Measurements from ENCODE around the gene CHD6.

CHD6 gene

DNA sequence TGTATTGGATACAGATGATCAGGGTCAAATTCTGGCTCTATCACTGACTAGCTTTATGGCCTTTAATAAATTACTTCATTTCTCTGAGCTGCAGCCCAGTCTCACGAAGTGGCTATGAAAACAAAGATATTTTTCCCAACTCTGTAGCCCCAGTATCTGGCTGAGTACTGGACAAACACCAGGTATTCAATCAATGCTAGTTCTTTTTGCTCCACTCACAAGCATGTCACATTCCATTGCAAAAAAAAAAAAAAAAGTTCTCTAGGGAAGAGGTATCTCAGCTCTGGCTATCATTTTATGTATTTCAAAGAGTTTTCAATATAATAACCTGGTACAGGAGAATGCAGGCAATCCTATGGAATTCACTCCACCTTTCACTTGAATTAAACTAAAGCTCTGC, 3.1 kb downstream of the CHD6 start:
- DNase-seq: no peak
- TF ChIP-seq POLR2A (IDR thresholded peaks at IDR 0.05; ENCODE audit: low read length): no peak
- TF ChIP-seq GATA1 (IDR thresholded peaks at IDR 0.05; ENCODE audit: low read depth, low read length): no peak

DNA sequence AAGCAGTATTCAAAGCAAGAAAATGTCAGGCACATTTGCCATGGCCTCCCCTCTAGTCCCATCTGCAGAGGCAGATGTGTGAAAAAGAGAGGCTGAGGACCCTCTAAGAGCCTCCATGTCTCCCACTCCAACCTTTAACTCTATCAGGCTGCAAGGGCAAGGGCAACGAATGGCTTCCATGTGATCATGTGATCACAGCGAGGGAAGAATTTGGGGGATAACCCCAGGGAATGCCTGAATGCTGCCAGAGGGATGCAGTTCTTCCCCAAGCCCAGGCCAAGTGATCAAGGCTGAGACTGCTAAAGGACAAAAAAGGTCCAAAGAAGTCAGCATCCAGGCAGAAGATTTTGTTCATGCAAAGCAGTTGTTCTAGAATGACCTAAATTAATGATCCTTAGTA, 4.9 kb downstream of the CHD6 start:
- no peak for DNase-seq
- no peak for TF ChIP-seq GATA1 (IDR thresholded peaks at IDR 0.05; ENCODE audit: low read depth, low read length)

DNA sequence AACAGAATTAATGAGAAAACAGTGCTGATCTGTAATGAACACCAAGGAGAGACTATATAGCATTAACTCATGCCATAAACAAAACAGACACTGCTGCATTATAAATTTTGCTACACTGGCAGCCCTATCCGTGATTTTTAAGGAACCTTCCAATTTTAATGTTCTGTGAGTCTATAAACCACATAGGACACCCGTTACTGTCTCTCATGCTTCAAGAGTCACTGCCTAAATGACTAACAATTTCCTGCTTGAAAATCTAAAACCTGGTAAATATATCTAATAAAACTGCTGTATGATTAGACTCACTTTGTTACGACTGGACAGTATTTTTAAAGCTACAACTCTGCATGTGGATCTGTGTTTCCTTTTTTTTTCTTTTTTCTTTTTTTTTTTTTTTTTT, 8.7 kb downstream of the CHD6 start:
- DNase-seq: no peak
- no peak for TF ChIP-seq GATA1 (IDR thresholded peaks at IDR 0.05; ENCODE audit: low read depth, low read length)
- TF ChIP-seq POLR2A (IDR thresholded peaks at IDR 0.05; ENCODE audit: low read length): no peak

DNA sequence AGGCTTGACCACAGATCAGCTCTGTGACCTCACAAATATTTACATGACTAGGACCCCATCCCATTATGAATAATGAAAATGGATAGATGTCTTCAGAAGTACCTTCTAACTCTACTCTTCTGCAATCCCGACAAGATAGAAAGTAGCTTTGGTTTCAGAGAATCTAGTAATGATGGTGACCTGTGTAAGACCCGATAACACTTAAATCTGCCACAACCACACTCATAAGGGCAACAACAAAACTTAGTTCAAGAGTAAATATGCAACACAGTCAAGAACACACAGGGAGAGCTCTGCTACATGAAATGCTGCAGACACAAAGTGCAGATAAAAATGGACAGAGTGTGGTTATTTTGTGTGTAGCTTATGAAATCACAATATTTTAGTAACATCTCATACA, 9.6 kb downstream of the CHD6 start:
- no peak for TF ChIP-seq GATA1 (IDR thresholded peaks at IDR 0.05; ENCODE audit: low read depth, low read length)
- no peak for TF ChIP-seq POLR2A (IDR thresholded peaks at IDR 0.05; ENCODE audit: low read length)
- DNase-seq: no peak

DNA sequence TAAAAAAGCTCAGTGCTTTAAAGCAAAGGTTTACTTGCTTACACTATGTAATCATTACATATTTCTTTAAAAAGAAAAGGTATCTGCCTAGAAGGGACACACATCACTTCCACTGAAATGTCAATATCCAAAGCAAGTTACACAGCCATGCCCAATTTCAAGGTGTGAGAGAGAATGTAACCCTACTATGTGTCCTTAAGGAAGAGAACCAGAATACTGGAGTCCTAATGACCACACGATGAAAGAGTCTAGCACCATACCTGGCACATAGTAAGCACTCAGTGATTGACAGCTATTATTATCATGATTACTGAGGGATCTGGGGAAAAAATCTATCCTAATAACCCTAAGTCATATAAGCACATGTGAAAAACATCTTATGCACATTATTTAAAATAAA, 10.4 kb downstream of the CHD6 start:
- TF ChIP-seq GATA1 (IDR thresholded peaks at IDR 0.05; ENCODE audit: low read depth, low read length): no peak
- no peak for DNase-seq

DNA sequence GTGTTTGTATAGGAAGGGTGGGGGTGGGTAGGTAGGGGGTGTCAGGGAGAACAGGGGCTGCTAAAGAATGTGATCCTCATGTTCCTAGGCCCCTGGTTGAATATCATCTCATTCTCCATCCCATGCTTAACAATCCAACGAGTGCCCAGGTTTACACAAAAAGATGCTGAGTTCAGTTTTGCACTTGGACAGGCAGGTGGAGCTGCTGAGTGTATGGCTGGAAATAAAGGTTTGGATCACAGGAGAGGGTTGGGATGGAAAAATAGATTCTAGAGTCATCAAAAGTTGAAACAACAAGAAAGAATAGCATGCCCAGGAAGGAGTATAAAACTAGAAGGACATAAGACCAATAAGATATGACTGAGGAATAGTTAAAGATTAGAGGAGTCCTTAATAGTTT, 14.2 kb downstream of the CHD6 start:
- DNase-seq: no peak
- TF ChIP-seq GATA1 (IDR thresholded peaks at IDR 0.05; ENCODE audit: low read depth, low read length): no peak
- TF ChIP-seq POLR2A (IDR thresholded peaks at IDR 0.05; ENCODE audit: low read length): no peak

DNA sequence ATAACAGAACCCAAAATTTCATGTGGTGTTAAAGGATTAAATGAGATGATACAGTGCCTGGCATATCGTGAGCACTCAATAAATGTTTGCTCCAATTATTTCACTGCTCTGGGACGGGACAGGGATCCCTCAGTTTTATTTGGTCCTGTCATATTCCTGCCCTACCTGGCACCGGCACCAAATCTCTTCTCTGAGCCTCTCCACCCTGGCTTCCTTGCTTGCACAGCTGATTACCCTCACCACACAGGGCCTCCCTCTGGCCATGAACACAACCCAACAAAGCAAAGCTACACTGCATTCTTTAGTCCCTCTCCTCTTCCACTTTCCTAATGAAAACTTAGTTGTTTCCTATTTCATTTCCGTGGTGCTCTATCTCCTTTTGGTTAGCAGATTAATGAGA, 16.4 kb downstream of the CHD6 start:
- TF ChIP-seq GATA1 (IDR thresholded peaks at IDR 0.05; ENCODE audit: low read depth, low read length): no peak
- TF ChIP-seq POLR2A (IDR thresholded peaks at IDR 0.05; ENCODE audit: low read length): no peak
- no peak for DNase-seq

DNA sequence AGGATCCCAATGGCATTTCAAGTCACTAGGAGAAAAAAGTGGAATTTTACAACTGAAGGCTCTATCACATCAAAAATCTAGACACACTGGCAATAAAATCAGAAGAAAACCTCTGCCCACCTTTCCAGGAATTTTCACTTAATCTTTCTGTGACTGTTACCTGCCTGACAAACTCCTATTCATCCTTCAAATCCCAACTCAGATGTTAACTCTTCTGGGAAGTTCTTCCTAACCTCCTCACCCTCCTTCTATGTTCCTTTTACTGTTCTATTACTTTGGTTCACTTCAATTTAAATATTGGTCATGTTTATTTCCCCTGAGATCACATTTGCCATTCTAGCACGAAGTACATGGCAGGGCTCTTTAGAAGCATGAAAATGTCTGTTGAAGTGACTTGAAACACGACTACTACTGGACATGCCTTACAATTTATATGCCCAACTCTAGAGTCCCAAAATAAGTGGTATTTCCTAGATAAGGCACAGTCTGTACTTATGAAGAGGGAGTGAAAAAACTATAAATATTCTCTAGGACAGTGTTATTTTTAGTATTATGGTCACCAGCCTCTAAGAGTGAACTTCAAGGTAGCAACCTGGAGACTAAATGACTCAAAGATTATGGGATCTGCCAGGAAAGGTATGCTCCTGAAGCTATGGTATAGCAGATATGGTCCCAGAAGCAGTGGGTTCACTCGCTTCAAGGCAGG, 17.1 kb downstream of the CHD6 start:
- TF ChIP-seq POLR2A (IDR thresholded peaks at IDR 0.05; ENCODE audit: low read length): no peak
- no peak for TF ChIP-seq GATA1 (IDR thresholded peaks at IDR 0.05; ENCODE audit: low read depth, low read length)
- DNase-seq: no peak

DNA sequence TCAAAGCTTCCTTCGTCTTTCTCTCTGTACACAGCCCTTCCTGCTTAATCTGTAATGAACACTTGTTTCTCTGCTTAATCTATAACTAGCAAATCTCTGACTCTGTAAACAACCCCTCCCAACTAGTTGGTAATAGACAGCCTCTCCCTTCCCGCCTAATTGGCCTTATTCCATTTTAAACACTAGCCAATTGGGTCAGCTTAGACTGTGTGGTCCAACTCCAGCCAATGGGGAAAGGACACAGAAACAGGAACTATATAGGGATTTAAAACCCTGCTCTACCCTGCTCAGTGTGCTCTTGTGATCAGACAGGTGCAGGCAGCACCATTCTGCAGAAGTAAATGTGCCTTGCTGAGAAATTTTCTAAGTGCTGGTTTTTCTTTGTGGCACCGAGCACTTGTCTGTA, 18.5 kb downstream of the CHD6 start:
- peak; percentile 10 to 15 for DNase-seq
- no peak for TF ChIP-seq GATA1 (IDR thresholded peaks at IDR 0.05; ENCODE audit: low read depth, low read length)
- no peak for TF ChIP-seq POLR2A (IDR thresholded peaks at IDR 0.05; ENCODE audit: low read length)

DNA sequence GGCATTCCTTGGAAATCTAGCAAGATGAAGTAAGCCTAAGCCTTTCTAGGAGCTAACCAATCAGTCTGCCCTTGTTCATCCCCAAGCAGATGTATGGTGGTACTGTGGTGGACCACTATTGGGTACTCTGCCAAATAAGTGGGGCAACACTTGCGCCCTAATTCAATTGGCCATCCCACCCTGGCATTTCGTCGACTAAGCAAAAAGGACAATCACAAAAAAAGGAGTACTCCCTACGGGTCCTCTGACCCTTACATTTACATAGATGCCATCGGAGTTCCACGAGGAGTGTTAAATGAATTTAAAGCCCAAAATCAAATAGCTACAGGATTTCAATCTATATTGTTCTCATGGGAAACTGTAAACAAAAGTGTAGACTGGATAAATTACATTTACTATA, 19.5 kb downstream of the CHD6 start:
- no peak for DNase-seq
- TF ChIP-seq POLR2A (IDR thresholded peaks at IDR 0.05; ENCODE audit: low read length) (no peak), GATA1 (IDR thresholded peaks at IDR 0.05; ENCODE audit: low read depth, low read length) (no peak)

DNA sequence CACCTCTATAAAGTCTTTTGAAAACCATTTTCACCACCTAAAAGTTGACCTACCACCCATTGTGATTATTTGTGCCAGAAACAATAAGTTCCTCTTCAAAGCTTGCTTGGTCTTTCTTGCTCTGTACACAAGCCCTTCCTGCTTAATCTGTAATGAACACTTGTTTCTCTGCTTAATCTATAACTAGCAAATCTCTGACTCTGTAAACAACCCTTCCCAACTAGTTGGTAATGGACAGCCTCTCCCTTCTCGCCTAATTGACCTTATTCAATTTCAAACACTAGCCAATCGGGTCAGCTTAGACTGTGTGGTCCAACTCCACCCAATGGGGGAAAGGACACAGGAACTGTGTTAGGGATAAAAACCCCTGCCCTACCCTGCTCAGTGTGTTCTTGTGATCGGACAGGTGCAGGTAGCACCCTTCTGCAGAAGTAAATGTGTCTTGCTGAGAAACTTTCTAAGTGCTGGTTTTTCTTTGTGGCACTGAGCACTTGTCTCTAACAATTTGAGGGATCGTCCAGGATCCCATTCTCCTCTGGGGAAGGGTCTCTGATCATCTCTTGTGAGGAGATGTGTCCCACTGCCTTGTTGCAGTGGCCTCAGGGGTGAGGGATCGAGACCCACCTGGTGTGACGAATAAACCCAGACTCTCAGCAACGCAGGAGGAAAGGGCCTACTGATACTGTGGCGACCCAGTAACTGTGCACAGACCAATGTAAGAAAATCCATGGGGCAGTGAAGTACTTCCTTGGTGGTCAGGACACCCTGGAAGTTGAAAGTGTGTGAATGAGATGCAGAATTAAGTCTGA, 23.5 kb downstream of the CHD6 start:
- no peak for DNase-seq
- TF ChIP-seq GATA1 (IDR thresholded peaks at IDR 0.05; ENCODE audit: low read depth, low read length): no peak

DNA sequence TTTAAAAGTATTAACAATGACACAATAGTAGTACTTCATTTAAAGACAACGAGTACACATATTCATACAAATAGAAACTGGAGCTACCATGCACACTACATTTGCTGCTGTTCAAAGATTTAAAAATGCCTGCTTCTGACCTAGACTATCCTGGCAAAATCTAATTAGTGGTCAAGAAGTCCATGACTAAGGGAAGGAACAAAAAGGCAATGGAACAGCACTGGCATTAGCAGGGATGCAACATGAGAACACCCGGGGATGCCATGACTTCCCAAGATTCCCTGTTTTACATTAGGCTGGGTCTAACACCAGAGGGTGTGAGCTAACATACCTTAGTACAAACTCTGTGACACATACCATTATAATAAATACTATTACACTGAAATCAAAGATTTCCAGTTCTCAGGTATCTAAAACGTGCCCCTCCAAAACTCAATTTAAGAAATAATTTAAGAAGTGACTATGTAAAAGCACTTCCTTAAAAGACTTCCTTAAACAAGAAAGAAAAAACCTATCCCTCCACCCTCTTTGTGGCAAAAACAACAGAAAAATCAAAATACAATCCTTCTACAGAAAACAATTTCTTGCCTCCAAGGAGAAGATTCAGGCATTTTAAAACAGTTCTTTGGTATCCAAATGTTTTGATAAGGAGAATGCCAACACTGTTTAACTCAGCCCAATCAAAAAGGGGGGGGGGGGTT, 25.5 kb downstream of the CHD6 start:
- DNase-seq: no peak
- TF ChIP-seq POLR2A (IDR thresholded peaks at IDR 0.05; ENCODE audit: low read length): no peak
- no peak for TF ChIP-seq GATA1 (IDR thresholded peaks at IDR 0.05; ENCODE audit: low read depth, low read length)

DNA sequence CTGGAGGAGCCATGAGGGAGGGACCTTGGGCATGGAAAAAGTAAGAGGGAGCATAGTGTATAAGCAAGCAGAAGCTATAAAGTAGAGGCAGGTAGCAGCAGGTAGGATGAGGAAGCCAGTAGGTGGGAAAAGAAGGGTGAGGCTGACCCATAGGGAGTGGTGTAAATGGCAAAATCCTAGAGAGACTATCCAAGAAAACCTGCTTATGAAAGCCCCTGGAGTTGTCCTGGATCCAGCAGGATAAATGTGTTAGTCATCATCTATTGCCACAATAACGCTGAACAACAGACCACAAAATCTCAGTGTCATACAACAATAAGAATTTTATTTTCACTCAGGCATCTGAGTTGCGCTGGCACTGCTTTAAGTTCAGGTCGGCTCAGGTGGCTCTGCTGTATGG, 30.2 kb downstream of the CHD6 start:
- TF ChIP-seq POLR2A (IDR thresholded peaks at IDR 0.05; ENCODE audit: low read length) (no peak), GATA1 (IDR thresholded peaks at IDR 0.05; ENCODE audit: low read depth, low read length) (no peak)
- no peak for DNase-seq

DNA sequence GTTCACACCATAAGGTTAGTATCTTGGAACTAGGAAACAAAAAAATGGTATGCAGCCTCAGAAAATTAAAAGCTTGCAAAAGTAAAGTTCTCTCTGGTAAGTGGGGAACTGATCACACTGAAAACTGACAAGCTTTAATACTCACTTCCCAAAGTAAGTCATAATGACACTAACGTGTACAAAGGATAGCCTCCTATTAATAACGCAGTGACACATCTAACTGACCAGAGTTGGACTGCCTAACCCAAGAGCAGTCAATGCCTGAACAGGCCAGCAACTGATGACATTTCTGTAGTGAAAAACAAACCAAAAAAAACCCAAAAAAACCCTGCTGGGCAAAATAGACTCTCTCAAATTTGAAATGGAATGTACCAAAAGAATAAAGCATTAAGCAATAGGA, 30.7 kb downstream of the CHD6 start:
- TF ChIP-seq POLR2A (IDR thresholded peaks at IDR 0.05; ENCODE audit: low read length): no peak
- TF ChIP-seq GATA1 (IDR thresholded peaks at IDR 0.05; ENCODE audit: low read depth, low read length): no peak
- DNase-seq: no peak

DNA sequence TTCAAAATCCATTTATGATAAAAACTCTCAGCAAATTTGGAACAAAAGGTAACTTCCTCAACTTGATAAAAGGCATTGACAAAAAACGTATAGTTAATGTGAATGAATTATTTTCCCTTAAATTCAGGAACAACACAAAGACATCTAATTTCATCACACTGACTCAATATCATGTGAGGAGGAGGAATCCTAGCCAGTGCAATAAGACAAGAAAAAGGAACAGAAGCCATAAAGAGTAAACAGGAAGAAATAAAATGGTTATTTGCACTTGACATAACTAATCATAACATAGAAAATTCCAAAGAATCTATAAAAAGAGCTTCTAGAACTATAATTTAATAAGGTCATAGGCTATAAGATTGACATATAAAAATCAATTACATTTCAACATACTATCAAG, 31.4 kb downstream of the CHD6 start:
- TF ChIP-seq POLR2A (IDR thresholded peaks at IDR 0.05; ENCODE audit: low read length): no peak
- TF ChIP-seq GATA1 (IDR thresholded peaks at IDR 0.05; ENCODE audit: low read depth, low read length): no peak
- no peak for DNase-seq

Measured in erythroblast (primary cell).